Anterior cingulate cortex (tissue), 58 donors: ENCODE measurements around the gene TPD52L1.
A peak's percentile ranks its signal among the peaks of the same experiment; 100 is the strongest.

Experiments used
- DNase-seq, 58 donors: peaks; one replicate each; lab custom pipeline; 2025; lab: John Stamatoyannopoulos, UW

TPD52L1 gene

DNA sequence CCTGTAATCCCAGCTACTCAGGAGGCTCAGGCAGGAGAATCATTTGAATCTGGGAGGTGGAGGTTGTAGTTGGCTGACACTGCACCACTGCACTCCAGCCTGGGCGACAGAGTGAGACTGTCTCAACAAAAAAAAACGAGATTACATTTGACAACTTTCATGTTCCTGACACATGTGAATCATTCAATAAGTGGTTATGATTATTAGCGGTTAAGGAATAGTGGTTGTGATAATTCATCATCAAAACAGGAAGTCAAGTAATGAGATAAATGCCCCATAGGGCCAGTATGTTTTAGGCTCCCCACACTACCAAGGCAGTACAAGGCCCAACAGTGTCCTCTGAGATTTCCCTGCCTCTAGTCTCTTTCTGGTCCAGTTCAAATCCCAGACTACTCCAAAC lies 145.7 kb downstream of the TPD52L1 start:
- no peak for DNase-seq

DNA sequence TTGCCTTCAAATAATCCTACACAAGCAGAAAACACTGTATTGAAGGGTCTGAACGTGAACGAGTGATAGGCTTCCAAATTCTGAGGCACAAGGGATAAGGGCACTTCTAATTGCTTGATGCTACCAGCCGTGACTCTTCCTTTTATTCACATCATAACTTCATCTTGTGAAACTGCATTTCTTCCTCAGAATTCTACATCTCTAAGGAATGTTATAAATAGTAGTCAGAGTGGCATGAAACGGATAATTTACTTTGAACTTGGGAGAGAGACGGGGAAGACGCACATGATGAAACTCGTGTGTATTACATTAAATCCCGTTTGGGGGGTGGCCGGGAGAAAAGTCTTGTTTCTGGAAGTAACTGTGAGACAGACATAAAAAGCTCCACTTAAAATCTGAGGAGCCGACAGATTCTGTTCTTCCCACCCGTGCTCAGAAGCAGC lies 147.4 kb downstream of the TPD52L1 start:
- peak in 2 of 58 donors; percentile 47 to 48 for DNase-seq

DNA sequence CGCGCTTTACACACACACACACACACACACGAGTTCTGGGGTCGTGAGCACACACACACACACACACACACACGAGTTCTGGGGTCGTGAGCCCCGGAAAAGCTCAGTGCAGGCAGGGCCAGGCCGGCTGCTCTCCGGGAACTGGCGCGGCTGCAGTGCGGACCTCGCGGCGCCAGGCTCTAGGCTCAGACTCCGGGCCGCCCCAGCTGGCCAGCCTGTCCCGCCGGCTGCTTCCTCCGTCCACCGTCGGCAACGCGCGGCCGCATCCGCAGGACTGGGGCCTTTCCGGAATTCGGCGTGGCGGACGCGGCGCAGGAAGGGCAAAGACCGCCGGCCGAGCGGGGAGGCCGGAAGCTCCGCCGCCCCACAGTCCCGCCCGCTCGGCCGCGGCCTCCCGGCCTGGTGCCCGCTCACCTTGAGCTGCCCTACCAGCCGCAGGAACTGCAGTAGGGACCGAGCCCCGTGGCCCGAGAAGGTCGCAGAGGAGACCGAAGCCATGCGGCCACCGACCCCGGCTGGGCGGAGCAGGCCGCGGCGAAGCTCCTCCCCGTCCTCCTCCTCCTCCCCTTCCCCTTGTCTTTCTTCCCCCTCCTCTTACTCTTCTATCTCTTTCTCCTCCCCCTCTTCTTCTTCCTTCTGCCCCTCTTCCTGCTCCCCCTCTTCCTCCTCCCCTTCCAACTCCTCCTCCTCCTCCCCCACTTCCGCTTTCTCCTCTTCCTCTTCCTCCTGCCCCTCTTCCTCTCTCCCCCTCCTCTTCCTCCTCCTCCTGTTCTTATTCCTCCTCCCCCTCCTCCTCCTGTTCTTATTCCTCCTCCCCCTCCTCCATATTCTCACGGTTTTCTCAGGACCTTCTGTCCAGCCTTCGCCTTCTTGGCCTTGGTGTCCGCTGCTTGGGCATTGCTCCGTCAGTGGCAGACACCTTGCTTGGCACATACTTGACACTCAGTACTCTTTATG lies 148.1 kb downstream of the TPD52L1 start, which contains the start of gene HDDC2:
TSS of gene HDDC2 (minus strand) at position 533 of the 957 bp plus-strand sequence. CDS start at position 498, 35 bp downstream.
- peak in 47 of 58 donors; percentile 7 to 73 (median 43) for DNase-seq

DNA sequence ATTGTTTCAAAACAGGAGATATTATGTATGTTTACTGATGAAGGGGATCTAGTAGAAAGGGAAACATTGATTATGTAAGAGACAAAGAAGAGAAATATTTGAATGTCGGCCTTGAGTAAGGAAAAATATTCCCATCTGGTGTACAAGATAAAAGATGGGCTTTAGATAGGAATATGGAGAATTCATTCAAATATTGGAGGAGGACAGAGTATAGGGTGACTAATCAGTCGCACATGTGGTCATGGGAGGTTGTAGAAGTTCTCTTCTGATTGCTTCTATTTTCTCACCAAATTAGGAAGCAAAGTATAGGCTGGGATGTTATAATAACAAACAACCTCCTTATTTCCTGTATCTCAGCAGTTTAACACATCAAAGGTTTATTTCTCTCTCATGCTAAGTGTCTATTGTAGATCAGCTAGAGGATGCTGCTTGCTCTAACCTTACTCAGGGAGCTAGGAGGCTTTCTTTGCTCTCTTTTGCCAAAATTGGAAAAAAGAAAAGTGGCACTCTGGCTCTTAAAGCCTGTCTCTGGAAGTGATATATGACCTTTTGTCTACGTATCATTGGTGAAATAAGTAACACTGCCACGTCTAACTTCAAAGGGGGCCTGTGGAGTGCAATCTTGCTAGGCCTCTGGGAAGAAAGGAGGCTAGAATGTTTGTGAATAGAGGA lies 149.4 kb downstream of the TPD52L1 start:
- no peak for DNase-seq

DNA sequence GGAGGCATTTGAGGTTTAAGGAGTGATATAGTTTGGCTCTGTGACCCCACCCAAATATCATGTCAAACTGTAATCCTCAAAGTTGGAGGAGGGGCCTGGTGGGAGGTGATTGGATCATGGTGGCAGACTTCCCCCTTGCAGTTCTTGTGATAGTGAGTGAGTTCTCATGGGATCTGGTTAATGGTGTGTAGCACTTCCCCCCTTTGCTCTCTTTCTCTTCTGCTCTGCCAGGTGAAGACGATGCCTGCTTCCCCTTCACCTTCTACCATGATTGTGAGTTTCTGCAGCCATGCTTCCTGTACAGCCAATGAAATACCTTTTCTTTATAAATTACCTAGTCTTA lies 149.9 kb downstream of the TPD52L1 start:
- DNase-seq = no peak

DNA sequence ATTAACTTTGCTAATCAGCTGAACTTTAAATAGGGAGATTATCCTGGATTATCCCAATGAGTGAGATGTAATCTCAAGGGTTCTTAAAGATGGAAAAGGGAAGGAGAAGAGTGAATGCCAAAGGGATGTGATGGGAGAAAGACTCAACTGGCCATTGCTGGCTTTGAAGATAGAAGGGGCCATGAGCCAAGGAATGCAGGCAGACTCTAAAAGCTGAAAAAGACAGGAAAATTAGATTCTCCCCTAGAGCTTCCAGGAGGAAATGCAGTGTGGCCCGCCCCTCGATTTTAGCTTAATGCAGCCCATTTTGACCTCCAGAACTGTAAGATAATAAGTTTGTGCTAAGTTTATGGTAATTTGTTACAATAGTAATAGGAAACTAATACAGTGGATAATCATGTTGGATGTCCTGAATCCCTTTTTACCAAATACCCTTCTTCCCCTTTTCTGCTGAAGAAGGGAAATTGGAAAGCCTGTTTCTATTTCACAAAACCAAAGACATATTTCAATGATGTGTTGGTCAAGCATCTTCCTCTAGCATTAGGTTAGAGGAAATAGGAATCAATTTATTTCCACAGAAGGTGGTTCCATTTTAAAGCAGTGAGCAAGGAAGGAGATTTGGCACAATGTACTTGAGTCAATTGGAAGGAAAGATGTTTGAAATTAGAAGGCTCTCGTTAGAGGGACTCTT lies 151.5 kb downstream of the TPD52L1 start:
- DNase-seq = no peak

DNA sequence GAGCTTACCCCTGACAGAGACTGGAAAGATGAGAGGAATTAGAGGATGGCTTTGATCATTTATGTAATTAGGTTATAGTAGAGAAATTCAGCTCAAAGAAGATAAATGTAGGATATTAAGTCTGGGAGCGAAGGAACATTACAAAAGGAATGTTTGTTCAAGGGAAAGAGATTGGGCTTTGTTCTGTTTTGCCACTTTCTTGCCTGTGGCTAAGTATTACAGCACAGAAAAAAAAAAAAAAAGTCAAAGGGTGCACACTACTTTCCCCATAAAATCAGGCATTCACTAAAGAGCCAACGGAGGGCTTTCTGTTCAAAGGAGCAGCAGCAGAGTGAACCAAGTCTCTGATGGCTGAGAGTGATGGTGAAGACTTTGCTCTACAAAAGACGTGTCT lies 153.2 kb downstream of the TPD52L1 start:
- no peak for DNase-seq

DNA sequence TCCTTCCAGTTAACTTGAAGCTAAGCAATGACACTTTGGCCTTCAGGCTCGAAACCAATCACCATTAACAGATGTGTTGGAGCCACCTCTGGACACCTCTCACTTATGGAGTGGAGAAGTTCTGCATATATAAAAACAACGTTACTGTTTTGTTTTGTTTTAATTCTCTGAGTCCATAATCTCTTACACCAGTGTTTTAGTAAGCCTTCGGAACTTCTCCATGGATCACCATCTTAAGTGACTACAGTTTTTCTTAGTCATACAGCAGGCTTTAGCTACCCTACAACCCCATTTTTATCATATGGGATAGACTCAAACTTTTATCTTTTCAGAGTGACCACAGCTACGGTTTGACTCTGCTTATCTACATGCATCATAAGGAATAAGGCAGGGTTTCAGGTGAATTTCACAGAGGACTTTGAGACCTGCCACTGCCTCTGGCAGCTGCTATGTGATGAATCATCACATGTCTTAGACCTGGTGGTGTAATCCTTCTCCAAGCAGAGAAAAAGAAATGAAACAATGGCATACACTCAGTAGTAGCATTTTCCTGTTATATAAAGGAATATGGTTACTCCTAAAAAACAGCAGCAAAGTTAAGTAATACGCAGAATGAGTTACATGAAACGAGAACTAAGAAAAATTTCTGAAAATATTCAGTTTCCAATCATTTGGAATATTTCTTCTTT lies 153.7 kb downstream of the TPD52L1 start:
- DNase-seq = no peak

DNA sequence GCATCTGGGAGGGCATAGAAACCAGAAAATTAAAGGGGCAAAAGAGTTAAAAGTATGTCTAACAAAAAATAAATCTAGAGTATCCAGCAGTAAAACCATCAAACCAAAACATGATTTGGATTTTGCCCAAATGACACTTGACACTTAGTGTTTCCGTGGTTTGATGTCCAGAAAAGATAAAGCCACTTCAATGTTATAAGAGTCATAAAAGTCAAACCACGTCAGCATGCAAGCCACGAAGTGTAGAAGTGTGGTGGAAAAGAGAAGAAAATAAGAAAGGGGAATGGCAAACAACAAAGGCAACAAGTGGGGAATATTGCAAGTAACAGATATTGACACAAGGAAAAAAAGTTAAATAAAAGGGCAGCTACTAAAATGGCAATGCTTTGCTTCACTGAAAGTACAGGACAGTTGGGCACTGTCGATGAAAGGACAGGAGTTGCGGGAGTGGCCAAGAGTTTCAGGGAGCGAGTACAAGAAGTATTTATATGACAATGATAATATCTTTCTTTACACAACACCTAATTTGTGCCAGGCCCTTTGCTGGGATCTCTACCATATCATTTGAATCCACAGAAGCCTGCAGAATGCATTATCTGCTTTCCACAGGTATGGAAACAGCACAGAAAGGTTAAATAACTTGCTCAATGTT lies 154.5 kb downstream of the TPD52L1 start:
- DNase-seq = no peak

DNA sequence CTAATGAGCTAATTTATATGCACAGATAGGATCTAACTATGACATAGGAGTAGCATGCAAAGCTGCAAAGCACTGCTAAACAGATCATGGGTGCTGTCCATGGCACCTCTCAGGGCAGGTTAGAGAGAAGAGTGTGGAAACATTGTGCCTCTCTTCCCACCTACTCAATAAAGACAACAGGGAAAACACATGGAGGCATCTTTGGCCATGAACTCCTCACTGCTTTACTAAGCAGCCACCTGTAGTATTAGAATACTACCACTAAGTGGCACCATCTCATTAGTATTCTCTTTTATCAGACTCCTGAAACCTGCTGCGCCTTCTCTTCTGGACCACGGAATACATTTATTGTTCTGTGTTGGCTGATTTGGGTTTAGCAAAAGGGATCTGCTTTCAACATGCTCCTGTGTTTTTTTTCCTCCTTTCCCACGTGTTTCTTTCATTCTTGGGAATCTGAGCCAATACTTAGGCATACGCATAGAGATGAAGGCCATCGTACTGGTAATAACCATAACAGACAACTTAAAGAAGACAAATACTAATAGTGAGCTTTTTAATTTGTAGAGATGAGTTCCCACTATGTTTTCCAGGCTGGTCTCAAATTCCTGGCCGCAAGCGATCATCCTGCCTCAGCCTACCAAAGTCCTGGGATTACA lies 157.5 kb downstream of the TPD52L1 start:
- DNase-seq = peak in 23 of 58 donors; percentile 4 to 70 (median 10)

DNA sequence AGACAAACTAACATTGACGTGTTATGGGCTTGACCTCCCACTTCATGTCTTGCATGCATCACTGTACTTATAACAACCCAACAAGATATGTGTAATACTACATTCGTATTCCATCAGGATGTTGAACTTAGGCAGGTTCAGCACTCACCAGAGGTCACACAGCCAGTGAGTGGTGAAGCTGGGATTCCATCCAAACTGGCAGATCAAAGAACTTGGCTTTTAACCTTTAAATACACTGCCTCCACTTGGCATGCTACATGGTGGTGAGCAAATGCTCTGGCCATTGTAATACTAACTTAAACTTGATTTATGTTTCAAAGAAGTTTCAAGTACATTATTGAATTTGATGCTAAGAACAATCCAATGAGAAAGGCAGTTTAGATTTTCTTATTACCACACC lies 158.9 kb downstream of the TPD52L1 start:
- no peak for DNase-seq

DNA sequence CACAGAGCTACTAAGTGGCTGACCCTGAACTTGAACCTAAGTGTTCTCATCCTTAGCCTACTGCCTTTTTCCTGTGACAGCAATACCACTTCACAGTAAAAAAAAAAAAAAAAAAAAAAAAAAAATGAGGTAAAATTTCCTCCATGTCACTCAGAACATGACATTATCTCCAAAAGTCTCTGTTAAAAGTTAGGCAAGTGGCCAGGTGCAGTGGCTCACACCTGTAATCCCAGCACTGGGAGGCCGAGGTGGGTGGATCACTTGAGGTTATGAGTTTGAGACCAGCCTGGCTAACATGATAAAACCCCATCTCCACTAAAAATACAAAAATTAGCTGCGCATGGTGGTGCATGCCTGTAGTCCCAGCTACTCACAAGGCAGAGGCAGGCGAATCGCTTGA lies 159.4 kb downstream of the TPD52L1 start:
- DNase-seq = no peak
